GM19455 (cell line): ENCODE measurements around the gene PPY.
"Not testable (repeated sequence)": the region's sequence is repeated elsewhere in the genome, so short reads cannot be mapped to it uniquely, and the experiment has no call there.

Experiments
- ATAC-seq: cut with Tn5 transposase; IDR thresholded peaks from one replicate; pipeline ENCODE4 v1.9.1; 2021; ENCODE audit not compliant: unreplicated experiment

The PPY gene

GRCh38 chr17:43906951-43907424, 35.3 kb downstream of the PPY start:
- no peak for ATAC-seq

GRCh38 chr17:43905985-43906852, 36.1 kb downstream of the PPY start:
- ATAC-seq = no peak

GRCh38 chr17:43905400-43905984, 36.8 kb downstream of the PPY start:
- no peak for ATAC-seq

- ATAC-seq = no peak
Measured at GRCh38 chr17:43901861-43902589, 40.3 kb downstream of the PPY start.

GRCh38 chr17:43900858-43901754, 41.2 kb downstream of the PPY start:
- no peak for ATAC-seq

GRCh38 chr17:43900183-43900857, 42.0 kb downstream of the PPY start:
- no peak for ATAC-seq

- ATAC-seq = no peak
Measured at GRCh38 chr17:43898446-43898845, 43.8 kb downstream of the PPY start.

- ATAC-seq = no peak
Measured at GRCh38 chr17:43897831-43898230, 44.4 kb downstream of the PPY start.

GRCh38 chr17:43894494-43894893, 47.8 kb downstream of the PPY start:
- ATAC-seq = not testable (repeated sequence)

- no peak for ATAC-seq
Measured at GRCh38 chr17:43892647-43892952, 49.7 kb downstream of the PPY start.

GRCh38 chr17:43891851-43892646, 50.2 kb downstream of the PPY start:
- ATAC-seq = no peak
